HepG2 (cell line): ENCODE data around the gene SUN5. TPM values are rescaled to one million over a fixed set of nuclear protein-coding genes. Genes with fewer than 3 reads are reported as not detected.

Experiments
- ISL2 ChIP-seq: sonication (generic); formaldehyde crosslinking; IDR thresholded peaks from 2 replicates; pipeline ENCODE4 v1.5.0; 2020; ENCODE audit warnings: missing genetic modification reagents
- MYC ChIP-seq: sonication (generic); formaldehyde crosslinking; IDR thresholded peaks from 2 replicates; pipeline ENCODE4 v1.9.0; 2021; ENCODE audit warnings: missing genetic modification reagents, borderline replicate concordance
- POLR2A ChIP-seq, 2 experiments: IDR thresholded peaks; 2 replicates each; pipeline ENCODE4 v1.6.1; 2011; ENCODE audit warnings: low read depth in 2 of 2, low read length in 2 of 2, mild to moderate bottlenecking in 1 of 2, moderate library complexity in 1 of 2; ENCODE audit not compliant: insufficient read depth in 1 of 2
- PRDM15 ChIP-seq: sonication (generic); formaldehyde crosslinking; IDR thresholded peaks from 2 replicates; pipeline ENCODE4 v1.4.0; 2020; ENCODE audit warnings: missing genetic modification reagents
- RBM22 ChIP-seq: fragments of 200-400 bp; formaldehyde crosslinking; optimal IDR thresholded peaks from 2 replicates; pipeline ENCODE3; 2017; ENCODE audit warnings: mild to moderate bottlenecking, low read length, moderate library complexity
- UBTF ChIP-seq: sonication (generic); formaldehyde crosslinking; IDR thresholded peaks from 2 replicates; pipeline ENCODE4 v1.4.0; 2020; ENCODE audit warnings: mild to moderate bottlenecking, missing genetic modification reagents
- ZBTB10 ChIP-seq: sonication (generic); formaldehyde crosslinking; IDR thresholded peaks from 2 replicates; pipeline ENCODE4 v1.4.0; 2020; ENCODE audit warnings: missing genetic modification reagents, borderline replicate concordance
- ZBTB14 ChIP-seq: sonication (generic); formaldehyde crosslinking; IDR thresholded peaks from 2 replicates; pipeline ENCODE4 v1.4.0; 2020; ENCODE audit warnings: missing genetic modification reagents
- ZNF512B ChIP-seq: sonication (generic); formaldehyde crosslinking; IDR thresholded peaks from 2 replicates; pipeline ENCODE4 v1.5.1; 2020; ENCODE audit warnings: missing genetic modification reagents, mild to moderate bottlenecking, borderline replicate concordance
- ZNF577 ChIP-seq: sonication (generic); formaldehyde crosslinking; IDR thresholded peaks from 2 replicates; pipeline ENCODE4 v1.4.0; 2020; ENCODE audit warnings: mild to moderate bottlenecking, low read depth, missing genetic modification reagents, borderline replicate concordance
- polyA plus RNA-seq, 8 experiments: library from polyadenylated mRNA; depleted of rRNA in 3 of 8; stranded (reverse) in 7 of 8; unstranded in 1 of 8; fragments of >200 nt; fragmentation: Illumina TruSeq in 4 of 8; extraction: Trizol in 4 of 8; gene quantifications; 2 replicates each; pipeline versions ENCODE4 v1.2.1 to v1.2.3, GENCODE V29; 2011 to 2016; ENCODE audit warnings: low read depth in 4 of 8, missing spikeins in 1 of 8, mixed read lengths in 1 of 8; ENCODE audit not compliant: insufficient read depth in 1 of 8
- total RNA-seq, 5 experiments: library from RNA; depleted of rRNA; stranded (reverse); fragments of >200 nt; fragmentation: Illumina TruSeq; extraction: Trizol; gene quantifications; 2 replicates each; pipeline ENCODE4 v1.2.3, GENCODE V29; 2016; ENCODE audit warnings: low read depth in 1 of 5

SUN5 gene
- total and polyA plus RNA-seq, 2 of the 13 experiments (the other 11 are each of a cell fraction or from before 2014, with no cell fraction given): not detected

GRCh38 chr20:33017542-33017941 lies 13.3 kb upstream of the SUN5 start (continued):
- TF ChIP-seq ZBTB10 (CRISPR knock-in tag): no peak
- no peak for TF ChIP-seq ZNF577 (CRISPR knock-in tag)
- TF ChIP-seq ISL2 (CRISPR knock-in tag): no peak
- peak in 1 of 2 experiments; percentile 69; a peak in 3 of 4 replicates for TF ChIP-seq POLR2A (IDR thresholded peaks at IDR 0.05; ENCODE audit: insufficient read depth in 1 of 2, low read depth in 2 of 2, low read length in 2 of 2)
- TF ChIP-seq ZNF512B (CRISPR knock-in tag): no peak
- peak; percentile 86 for TF ChIP-seq RBM22
- no peak for TF ChIP-seq UBTF (CRISPR knock-in tag)
- TF ChIP-seq MYC (CRISPR knock-in tag): 0 out of 2 replicates have a peak, but pooled peaks have one; percentile 18
- no peak for TF ChIP-seq PRDM15
- no peak for TF ChIP-seq ZBTB14 (CRISPR knock-in tag)
